Ovary (tissue), 10 donors: Measurements from ENCODE around the gene RABGGTB. TPM values are rescaled to one million over a fixed set of nuclear protein-coding genes. Genes with fewer than 3 reads are reported as not detected.
A peak's percentile ranks its signal among the peaks of the same experiment; 100 is the strongest.
"Not testable (repeated sequence)": the region's sequence is repeated elsewhere in the genome, so short reads cannot be mapped to it uniquely, and the experiment has no call there.

Source experiments
- DNase-seq, 5 donors: peaks; one replicate each; pipeline ENCODE4 v3.0.0-alpha.2; 2019 to 2020
- H3K27ac ChIP-seq, 2 donors: fragments of 200-600 bp; one replicate each; pipeline versions ENCODE4 v1.5.1 to v1.8.0; 2019 to 2022
- H3K27me3 ChIP-seq: fragments of 200-600 bp; one replicate; pipeline ENCODE4 v1.8.0; 2022
- H3K36me3 ChIP-seq: fragments of 200-600 bp; sonication (generic); one replicate; pipeline ENCODE4 v1.5.1; 2019
- H3K4me1 ChIP-seq: one replicate; pipeline ENCODE4 v1.8.1; 2013; ENCODE audit warnings: mild to moderate bottlenecking, moderate library complexity; ENCODE audit not compliant: insufficient read depth
- H3K4me3 ChIP-seq: fragments of 200-600 bp; sonication (generic); one replicate; pipeline ENCODE4 v1.5.1; 2017
- H3K9me3 ChIP-seq, 2 donors: fragments of 200-600 bp in 1 of 2; sonication (generic) in 1 of 2; one replicate each; pipeline versions ENCODE4 v1.5.1 to v1.8.1; 2013 to 2019; ENCODE audit warnings: mild to moderate bottlenecking in 1 of 2, moderate library complexity in 1 of 2
- EP300 ChIP-seq: sonication (generic); formaldehyde crosslinking; IDR thresholded peaks from one replicate; pipeline ENCODE4 v1.6.1; 2017; ENCODE audit warnings: antibody characterized with exemption
- POLR2A ChIP-seq: fragments of 450-650 bp; IDR thresholded peaks from one replicate; pipeline ENCODE4 v1.6.1; 2017; ENCODE audit warnings: antibody characterized with exemption, mild to moderate bottlenecking, moderate library complexity
- WGBS, 3 donors: extraction: QIAGEN DNeasy Blood & Tissue Kit in 1 of 3; methylation state at CpG; one replicate each; pipeline versions ENCODE4 v1.1.5 to v1.1.7; 2013 to 2017; 5-methylcytosine and 5-hydroxymethylcytosine counted together
- intact Hi-C, 4 donors: fragments of 100-400 bp; cut with DNase I; formaldehyde crosslinking; loops; one replicate each; pipeline versions ENCODE4 v1.11.0 to v1.15.1; 2022 to 2023
- long read RNA-seq, 3 donors: library from polyadenylated mRNA in 2 of 3; unstranded in 2 of 3; transcript quantifications; one replicate each; pipeline ENCODE4 v2.0.0 and lab custom pipeline, GENCODE V29; 2021 to 2026
- polyA plus RNA-seq, 2 donors: library from polyadenylated mRNA; stranded (reverse); fragments of 200-250 nt in 1 of 2; fragments of 350-450 nt in 1 of 2; fragmentation: Illumina TruSeq in 1 of 2; extraction: RNeasy Lipid Tissue Mini Kit (QIAGEN cat#74804) in 1 of 2; gene quantifications; one replicate each; pipeline ENCODE4 v1.2.3, GENCODE V29; 2013 to 2014
- total RNA-seq, 7 donors: library from RNA; depleted of rRNA in 2 of 7; stranded (reverse); fragments of >200 nt in 2 of 7; fragmentation: NEBNext Ultra II Directional in 3 of 7; extraction: Animal tissue kit (Norgen Biotek cat#: 25700) in 3 of 7; gene quantifications; one replicate each; pipeline versions ENCODE4 v1.1.0 to v1.2.4, GENCODE V29; 2016 to 2023
- TF ChIP-seq, protein P1 (sequence below), 3 donors: fragments of 450-650 bp in 2 of 3; fragments of 200-600 bp in 1 of 3; IDR thresholded peaks; one replicate each; pipeline versions ENCODE4 v1.5.1 to v1.8.0; 2016 to 2022; ENCODE audit warnings: antibody characterized with exemption in 3 of 3, mild to moderate bottlenecking in 1 of 3
- donor health status: DM: no; HTN: no; CAD: no; lungs with moderate emphysema.
- donor health status: DM: no; HTN: no; CAD: no.
- donor health status: Bipolar disorder and iron deficiency.
- donor health status: DM: yes; HTN: yes; CAD: no.
- donor health status: DM: no; HTN: no; CAD: no.
- donor health status: DM: yes; HTN: yes; CAD: no.

The RABGGTB gene
- total RNA-seq = 10 to 100 TPM; 44.0 to 77.8 (median 57.3) TPM
- 10 to 100 TPM; 41.6 to 45.4 TPM for polyA plus RNA-seq
- long read RNA-seq, donor 1, transcript RABGGTB-201 (9 exons, 1,496 nt) = major isoform, 102 of 188 reads
- long read RNA-seq, donor 1, partial matches to known transcripts = 26 of 188 reads
- long read RNA-seq, donor 1, other reads (novel, unspliced or antisense) = 57 of 188 reads
- long read RNA-seq, donor 2, partial matches to known transcripts = 19 of 24 reads
- long read RNA-seq, donor 2, other reads (novel, unspliced or antisense) = 0 of 24 reads
- long read RNA-seq, donor 3, transcript RABGGTB-201 (9 exons, 1,496 nt) = major isoform, 32 of 66 reads
- long read RNA-seq, donor 3, transcript RABGGTB-203 (2 exons, 1,177 nt) = minor isoform, 16 of 66 reads
- long read RNA-seq, donor 3, partial matches to known transcripts = 5 of 66 reads
- long read RNA-seq, donor 3, other reads (novel, unspliced or antisense) = 13 of 66 reads

- H3K27me3 ChIP-seq = no peaks in the 10 kb centered on the region
- H3K4me1 ChIP-seq = peaks cover 5% of the 10 kb centered on the region
- no peaks in the 10 kb centered on the region for H3K9me3 ChIP-seq
- intact Hi-C loops = loop anchor here in 1 of 4 donors (10.0 kb wide), 1 partner anchor 61 kb away; the partner anchor contains the start of gene ACADM
- H3K4me3 ChIP-seq = peak within 1 kb of the TSS; percentile 56
- peak within 1 kb of the TSS in 1 of 2 donors; percentile 70 for H3K27ac ChIP-seq
- peak; percentile 93 to 96 (median 94) for DNase-seq
- 0% methylated on average over 28 of the region's 28 CpGs for WGBS, 3 donors
- no peaks in the 10 kb centered on the region for H3K36me3 ChIP-seq
- peak; percentile 39 for TF ChIP-seq POLR2A
- TF ChIP-seq, protein P1, sequence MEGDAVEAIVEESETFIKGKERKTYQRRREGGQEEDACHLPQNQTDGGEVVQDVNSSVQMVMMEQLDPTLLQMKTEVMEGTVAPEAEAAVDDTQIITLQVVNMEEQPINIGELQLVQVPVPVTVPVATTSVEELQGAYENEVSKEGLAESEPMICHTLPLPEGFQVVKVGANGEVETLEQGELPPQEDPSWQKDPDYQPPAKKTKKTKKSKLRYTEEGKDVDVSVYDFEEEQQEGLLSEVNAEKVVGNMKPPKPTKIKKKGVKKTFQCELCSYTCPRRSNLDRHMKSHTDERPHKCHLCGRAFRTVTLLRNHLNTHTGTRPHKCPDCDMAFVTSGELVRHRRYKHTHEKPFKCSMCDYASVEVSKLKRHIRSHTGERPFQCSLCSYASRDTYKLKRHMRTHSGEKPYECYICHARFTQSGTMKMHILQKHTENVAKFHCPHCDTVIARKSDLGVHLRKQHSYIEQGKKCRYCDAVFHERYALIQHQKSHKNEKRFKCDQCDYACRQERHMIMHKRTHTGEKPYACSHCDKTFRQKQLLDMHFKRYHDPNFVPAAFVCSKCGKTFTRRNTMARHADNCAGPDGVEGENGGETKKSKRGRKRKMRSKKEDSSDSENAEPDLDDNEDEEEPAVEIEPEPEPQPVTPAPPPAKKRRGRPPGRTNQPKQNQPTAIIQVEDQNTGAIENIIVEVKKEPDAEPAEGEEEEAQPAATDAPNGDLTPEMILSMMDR (IDR thresholded peaks at IDR 0.05) = no peak
- no peak for TF ChIP-seq EP300
Observed at GRCh38 chr1:75785983-75786853, at the start of gene RABGGTB. Gene RABGGTB, plus strand, starts transcription at chr1:75786256. Its CDS starts 16 bp downstream, at chr1:75786272.

DNA sequence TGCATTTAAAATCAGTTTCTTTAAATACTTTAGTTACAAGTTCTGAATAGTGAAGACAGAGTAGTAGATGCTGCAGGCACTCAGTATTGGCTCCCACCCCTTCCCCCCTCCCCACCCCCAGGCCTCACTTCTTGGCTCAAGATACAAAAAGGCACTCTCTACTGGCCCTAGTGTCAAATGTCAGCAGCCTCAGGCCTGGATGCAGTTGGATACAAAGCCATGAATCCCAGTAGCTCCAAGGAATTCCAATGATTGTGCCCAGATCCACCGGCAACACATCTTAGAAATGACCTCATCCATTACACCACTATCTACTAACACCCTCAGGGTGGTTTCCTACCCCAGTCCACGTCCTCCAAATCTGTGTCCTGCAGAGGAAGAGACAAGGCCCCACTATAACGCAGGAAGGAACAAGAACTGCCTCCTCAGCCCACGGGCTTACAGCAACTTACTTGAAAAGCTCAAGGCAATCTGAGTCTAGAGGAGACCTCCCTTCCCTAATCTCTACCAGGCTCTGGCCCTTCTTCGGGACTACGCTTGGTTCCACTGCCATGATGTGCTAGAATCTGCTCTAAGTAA, 43.9 kb upstream of the RABGGTB start:
- 79 to 87% (median 82%) methylated on average over 6 of the region's 6 CpGs for WGBS, 3 donors
- no peak for DNase-seq
- TF ChIP-seq, protein P1 (IDR thresholded peaks at IDR 0.05) = no peak
- TF ChIP-seq POLR2A (no peak), EP300 (no peak)

DNA sequence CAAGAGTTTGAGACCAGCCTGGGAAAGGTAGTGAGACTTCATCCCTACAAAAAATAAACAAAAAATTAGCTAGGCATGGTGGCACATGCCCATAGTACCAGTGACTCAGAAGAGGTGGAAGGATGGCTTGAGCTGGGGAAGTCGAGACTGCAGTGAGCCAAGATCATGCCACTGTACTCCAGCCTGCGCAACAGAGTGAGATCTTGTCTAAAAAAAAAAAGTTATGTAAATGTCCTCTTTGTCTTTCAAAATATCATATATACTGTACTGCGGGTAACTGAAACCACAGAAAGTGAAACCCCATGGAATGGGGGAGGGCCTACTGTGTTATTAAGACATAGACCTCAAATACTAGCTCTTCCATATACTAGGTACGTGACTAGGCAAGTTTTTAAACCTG, 40.8 kb upstream of the RABGGTB start:
- Histone ChIP-seq H3K9me3 (no peaks in the 10 kb centered on the region), H3K27me3 (no peaks in the 10 kb centered on the region), H3K4me1 (no peaks in the 10 kb centered on the region), H3K27ac (no peak overlapping the region), H3K36me3 (no peaks in the 10 kb centered on the region), H3K4me3 (no peak overlapping the region)
- no peak for DNase-seq
- TF ChIP-seq, protein P1 (IDR thresholded peaks at IDR 0.05) = no peak
- TF ChIP-seq POLR2A (no peak), EP300 (no peak)
- intact Hi-C loops = no loop called here
- 94 to 97% (median 95%) methylated on average over 4 of the region's 4 CpGs for WGBS, 3 donors

More for the DNA sequence above, 43.9 kb upstream of the RABGGTB start:
- Histone ChIP-seq H3K4me1 (no peaks in the 10 kb centered on the region), H3K36me3 (no peaks in the 10 kb centered on the region), H3K9me3 (no peaks in the 10 kb centered on the region), H3K27me3 (no peaks in the 10 kb centered on the region), H3K4me3 (no peak overlapping the region), H3K27ac (no peak overlapping the region)
- intact Hi-C loops = no loop called here

- H3K27me3 ChIP-seq, H3K4me3 ChIP-seq, DNase-seq, H3K36me3 ChIP-seq, H3K9me3 ChIP-seq, H3K4me1 ChIP-seq, H3K27ac ChIP-seq, intact Hi-C loops: not testable (repeated sequence)
Observed at GRCh38 chr1:75757210-75757609, 28.8 kb upstream of the RABGGTB start.

- intact Hi-C loops, H3K4me1 ChIP-seq, H3K36me3 ChIP-seq, H3K27me3 ChIP-seq, H3K27ac ChIP-seq, H3K9me3 ChIP-seq, H3K4me3 ChIP-seq, DNase-seq: not testable (repeated sequence)
- 83 to 98% (median 87%) methylated on average over 4 of the region's 4 CpGs for WGBS, 3 donors
Observed at GRCh38 chr1:75758543-75758942, 27.5 kb upstream of the RABGGTB start.
